Activated effector memory CD4-positive, alpha-beta T cell treated with anti-CD3 and anti-CD28 coated beads, Interleukin-2, amount 50 U/mL, for 16 hours (primary cell): ENCODE data around the gene DNAI1.

Source experiments
- DNase-seq: peaks from one replicate; pipeline ENCODE4 v3.0.0-alpha.2; 2020

DNAI1 gene

GRCh38 chr9:34514401-34514800 lies 55.8 kb downstream of the DNAI1 start:
- DNase-seq, result peak; percentile 49

DNA sequence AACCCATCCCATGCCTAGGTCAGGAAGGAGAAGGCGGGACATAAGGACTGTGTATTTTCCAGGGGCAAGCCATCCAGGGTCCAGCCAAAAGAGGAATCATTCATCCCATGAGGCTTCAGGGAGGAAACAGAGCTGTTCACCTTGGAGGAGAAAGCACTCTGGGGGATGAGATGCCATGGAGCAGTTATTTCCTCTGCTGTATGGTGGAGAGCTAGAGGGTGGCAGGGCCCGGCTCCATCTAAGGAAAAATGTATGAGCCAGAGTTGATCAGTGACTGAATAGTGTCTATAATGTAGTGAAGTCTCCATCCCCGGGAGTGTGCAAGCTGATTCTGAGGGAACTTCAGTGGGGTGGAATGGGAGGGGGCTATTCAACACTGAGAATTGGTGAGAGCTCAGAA lies 56.2 kb downstream of the DNAI1 start:
- peak; percentile 8 for DNase-seq

- peak; percentile 45 for DNase-seq
Observed at GRCh38 chr9:34515959-34516358, 57.4 kb downstream of the DNAI1 start.

- peak; percentile 41 for DNase-seq
Observed at GRCh38 chr9:34517185-34517584, 58.6 kb downstream of the DNAI1 start.

DNA sequence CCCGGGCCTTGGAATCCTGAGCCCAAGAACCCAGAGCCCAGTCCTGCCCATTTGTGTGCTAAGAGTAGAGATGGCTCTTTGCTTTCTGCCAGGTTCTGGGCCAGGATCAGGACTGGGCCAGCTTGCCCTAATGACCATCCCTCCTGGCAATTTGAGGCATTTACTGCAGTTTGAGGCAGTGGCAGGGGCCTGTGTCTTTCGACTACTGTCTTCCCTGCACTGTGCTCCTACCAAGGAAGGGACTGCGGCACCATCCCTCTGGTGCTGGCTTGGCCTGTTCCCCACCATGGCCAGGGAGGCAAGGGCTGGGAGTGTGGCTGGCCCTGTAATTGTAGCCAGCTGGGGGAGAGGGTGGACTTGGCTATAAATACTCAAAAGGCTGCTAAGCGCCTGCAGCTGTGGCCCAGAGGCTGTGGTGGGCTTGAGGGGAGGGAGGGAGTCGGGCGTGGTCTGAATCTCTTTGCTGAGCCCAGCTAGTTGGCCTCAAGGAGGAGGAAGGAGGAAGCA lies 59.6 kb downstream of the DNAI1 start:
- peak; percentile 55 for DNase-seq

- DNase-seq, result peak; percentile 19
Observed at GRCh38 chr9:34518896-34519295, 60.3 kb downstream of the DNAI1 start.

DNA sequence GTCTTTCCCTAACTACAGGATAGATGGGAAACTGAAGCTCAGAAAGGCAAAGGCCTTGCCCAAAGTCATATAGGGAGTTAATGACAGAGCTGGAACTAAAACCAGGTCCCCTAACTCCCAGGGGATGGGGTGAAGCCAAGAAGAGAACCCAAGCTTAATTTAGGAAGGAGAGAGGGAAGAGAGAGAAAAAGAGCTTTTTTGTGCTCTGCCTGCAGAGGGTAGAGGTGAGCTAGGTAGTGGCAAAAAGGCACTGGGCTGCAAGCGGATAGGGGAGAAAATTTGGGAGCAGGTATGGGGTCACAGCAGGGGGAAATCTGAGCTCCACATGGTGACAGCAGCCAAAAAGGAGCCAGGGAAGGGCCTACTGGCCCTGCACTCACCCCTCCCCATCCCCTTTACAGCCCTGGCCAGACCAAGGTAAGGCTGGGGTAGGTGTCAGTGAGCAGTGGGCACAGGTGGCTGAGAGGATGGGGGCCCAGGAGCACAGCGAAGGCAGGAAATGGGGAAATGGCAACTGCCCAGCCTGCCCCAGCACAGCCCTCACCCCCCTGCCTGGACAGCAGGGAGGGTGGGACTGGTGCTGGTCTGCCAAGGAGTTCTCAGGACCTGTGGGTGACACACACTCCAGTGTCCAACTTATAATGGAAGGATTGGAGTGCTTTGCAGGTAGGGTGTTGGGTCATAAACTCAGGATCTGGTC lies 60.9 kb downstream of the DNAI1 start:
- DNase-seq, result peak; percentile 57

- DNase-seq, result peak; percentile 44
Observed at GRCh38 chr9:34520096-34520495, 61.5 kb downstream of the DNAI1 start.

DNA sequence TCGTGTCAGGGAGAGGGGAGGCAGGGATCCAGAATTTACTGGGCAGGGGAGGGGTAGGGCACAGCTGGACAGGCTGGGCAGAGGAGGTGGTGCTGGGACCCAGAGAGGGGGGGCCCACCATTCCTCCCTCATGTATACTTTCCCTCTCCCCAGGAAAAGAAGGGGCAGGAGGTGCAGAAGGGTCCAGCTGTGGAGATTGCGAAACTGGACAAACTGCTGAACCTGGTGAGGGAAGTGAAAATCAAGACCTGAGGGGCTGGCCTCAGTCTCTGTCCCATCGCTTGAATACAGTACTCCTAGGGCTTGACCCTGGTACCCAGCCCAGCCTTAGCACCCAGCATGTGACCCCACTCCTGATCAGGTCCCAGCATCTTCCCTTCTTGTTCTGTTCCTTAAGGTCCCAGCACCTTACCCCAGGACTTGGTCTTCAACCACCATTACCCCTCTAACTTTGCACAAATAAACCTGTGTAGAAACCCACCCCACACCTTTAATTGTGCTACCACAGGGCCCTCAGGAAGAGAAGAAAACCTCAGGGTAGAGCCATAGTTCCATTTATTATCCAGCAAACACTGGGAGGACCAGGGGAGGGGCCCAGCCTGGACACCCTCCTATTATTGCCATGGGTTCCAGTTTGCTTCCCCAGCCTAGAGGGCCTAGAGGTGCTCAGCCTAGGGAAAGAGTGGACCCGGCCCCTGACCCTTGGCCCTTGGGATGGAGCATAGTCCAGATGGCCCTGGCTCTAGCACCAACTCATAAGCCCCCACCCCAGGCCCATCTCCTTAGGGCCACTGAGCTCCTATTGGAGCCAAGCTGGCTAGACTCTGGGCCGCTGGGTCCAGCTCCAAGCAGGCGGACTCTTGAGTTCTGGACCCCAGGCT lies 62.1 kb downstream of the DNAI1 start:
- peak; percentile 50 for DNase-seq

GRCh38 chr9:34521406-34522045 lies 62.9 kb downstream of the DNAI1 start:
- DNase-seq, result peak; percentile 58

- DNase-seq, result peak; percentile 65
Observed at GRCh38 chr9:34522091-34522887, 63.7 kb downstream of the DNAI1 start.

- peak; percentile 96 for DNase-seq
Observed at GRCh38 chr9:34522971-34523797, 64.6 kb downstream of the DNAI1 start, which contains the start of gene ENHO. Gene ENHO, minus strand, starts transcription at chr9:34522990. Its CDS starts 1,295 bp downstream, at chr9:34521695.

DNA sequence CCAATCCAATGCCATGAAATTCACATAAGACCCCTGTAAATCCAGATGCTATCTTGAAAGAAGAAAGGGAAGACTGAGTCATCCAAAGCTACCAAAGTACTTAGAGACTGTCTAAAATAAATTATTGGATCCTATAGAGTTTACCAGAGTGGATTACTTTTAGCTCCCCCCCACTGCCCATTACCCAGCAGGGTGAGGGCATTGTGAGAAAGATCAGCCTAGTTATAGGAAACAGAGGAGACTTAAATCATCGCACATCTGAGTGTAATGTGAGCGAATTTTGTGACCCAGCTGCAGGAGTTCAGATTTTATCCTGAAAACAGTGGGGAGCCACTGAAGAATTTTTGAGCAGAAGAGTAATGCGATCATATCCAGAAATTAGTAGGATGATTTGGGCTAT lies 65.7 kb downstream of the DNAI1 start:
- no peak for DNase-seq

GRCh38 chr9:34526026-34526425 lies 67.4 kb downstream of the DNAI1 start:
- DNase-seq, result peak; percentile 13

- DNase-seq, result peak; percentile 6
Observed at GRCh38 chr9:34532041-34532440, 73.4 kb downstream of the DNAI1 start.

- DNase-seq, result peak; percentile 37
Observed at GRCh38 chr9:34536685-34537084, 78.1 kb downstream of the DNAI1 start.

GRCh38 chr9:34540827-34541226 lies 82.2 kb downstream of the DNAI1 start:
- DNase-seq, result no peak

DNA sequence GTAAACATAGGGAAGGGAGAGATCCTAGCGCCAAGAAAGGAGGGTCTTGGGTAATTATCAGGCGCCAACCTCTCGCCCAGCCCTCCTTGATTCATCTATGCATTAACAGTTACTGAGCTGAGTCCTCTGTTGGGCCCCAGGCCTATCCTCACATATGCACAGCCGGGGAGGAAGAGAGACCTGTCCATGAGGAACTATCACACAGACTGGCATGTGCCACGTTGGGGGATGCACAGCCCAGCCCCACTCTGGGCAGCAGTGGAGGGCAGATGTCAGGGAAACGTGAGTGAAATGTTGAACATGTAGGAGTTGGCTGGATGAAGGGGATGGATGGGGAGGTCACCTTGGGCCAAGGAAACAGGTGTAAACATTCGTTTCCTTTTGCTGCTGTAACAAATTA lies 82.9 kb downstream of the DNAI1 start:
- DNase-seq, result peak; percentile 55

DNA sequence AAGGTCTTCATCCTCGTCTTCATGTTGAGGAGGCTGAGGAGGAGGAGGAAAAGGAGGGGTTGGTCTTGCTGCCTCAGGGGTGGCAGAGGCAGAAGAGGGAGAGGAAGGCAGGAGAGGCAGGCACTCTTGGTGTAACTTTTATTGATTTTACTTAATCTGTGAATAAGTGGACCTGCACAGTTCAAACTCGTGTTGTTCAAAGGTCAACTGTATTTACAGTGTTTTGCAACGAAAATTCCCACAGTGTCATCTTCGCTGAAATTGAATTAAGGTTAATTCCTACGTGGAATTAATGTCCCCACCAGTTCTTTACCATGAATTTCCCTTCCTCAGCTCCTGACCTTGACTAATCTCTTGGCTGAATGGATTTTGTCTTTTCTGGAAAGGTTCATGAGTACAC lies 85.4 kb downstream of the DNAI1 start:
- no peak for DNase-seq

- peak; percentile 47 for DNase-seq
Observed at GRCh38 chr9:34545497-34545896, 86.9 kb downstream of the DNAI1 start.

- DNase-seq, result peak; percentile 10
Observed at GRCh38 chr9:34546102-34546833, 87.7 kb downstream of the DNAI1 start.
